ENCODE measurements around the gene NCAN.

GRCh38 chr19:19224150-19224851, 12.5 kb downstream of the NCAN start:
- no peak for TF ChIP-seq GTF3C2 (IDR thresholded peaks at IDR 0.05; ENCODE audit: borderline replicate concordance, extremely low read depth, insufficient read length)
- TF ChIP-seq SP1 (CRISPR knock-in tag; IDR thresholded peaks at IDR 0.05): no peak

Measured in K562 (cell line).